IPS DF 6.9 (cell line): ENCODE measurements around the gene ENTPD3.
A peak's percentile ranks its signal among the peaks of the same experiment; 100 is the strongest.

Source experiments
- DNase-seq: peaks from one replicate; pipeline ENCODE4 v3.0.0-alpha.2; 2013; ENCODE audit warnings: low read depth, low spot score
- H3K27ac ChIP-seq: one replicate; pipeline ENCODE4 v1.5.1; 2013; ENCODE audit warnings: low read length, control low read depth
- H3K27me3 ChIP-seq: 2 replicates; pipeline ENCODE4 v1.6.1; 2013; ENCODE audit warnings: mild to moderate bottlenecking, low read length; ENCODE audit not compliant: control insufficient read depth, insufficient read depth
- H3K36me3 ChIP-seq: 2 replicates; pipeline ENCODE4 v1.6.1; 2013; ENCODE audit warnings: low read length; ENCODE audit not compliant: control insufficient read depth, insufficient read depth
- H3K4me1 ChIP-seq: 2 replicates; pipeline ENCODE4 v1.6.1; 2013; ENCODE audit warnings: low read length; ENCODE audit not compliant: control insufficient read depth, insufficient read depth
- H3K4me3 ChIP-seq: 2 replicates; pipeline ENCODE4 v1.5.1; 2013; ENCODE audit warnings: mild to moderate bottlenecking, low read length
- H3K9me3 ChIP-seq: 2 replicates; pipeline ENCODE4 v1.6.1; 2013; ENCODE audit warnings: low read length, inconsistent platforms; ENCODE audit not compliant: control insufficient read depth, insufficient read depth
- WGBS: extraction: QIAGEN DNeasy Blood & Tissue Kit; methylation state at CpG from one replicate; pipeline ENCODE4 v1.1.7; 2013; ENCODE audit warnings: mixed read lengths, missing lambda C conversion rate; ENCODE audit not compliant: insufficient read length, insufficient coverage; 5-methylcytosine and 5-hydroxymethylcytosine counted together

ENTPD3 gene, protein sequence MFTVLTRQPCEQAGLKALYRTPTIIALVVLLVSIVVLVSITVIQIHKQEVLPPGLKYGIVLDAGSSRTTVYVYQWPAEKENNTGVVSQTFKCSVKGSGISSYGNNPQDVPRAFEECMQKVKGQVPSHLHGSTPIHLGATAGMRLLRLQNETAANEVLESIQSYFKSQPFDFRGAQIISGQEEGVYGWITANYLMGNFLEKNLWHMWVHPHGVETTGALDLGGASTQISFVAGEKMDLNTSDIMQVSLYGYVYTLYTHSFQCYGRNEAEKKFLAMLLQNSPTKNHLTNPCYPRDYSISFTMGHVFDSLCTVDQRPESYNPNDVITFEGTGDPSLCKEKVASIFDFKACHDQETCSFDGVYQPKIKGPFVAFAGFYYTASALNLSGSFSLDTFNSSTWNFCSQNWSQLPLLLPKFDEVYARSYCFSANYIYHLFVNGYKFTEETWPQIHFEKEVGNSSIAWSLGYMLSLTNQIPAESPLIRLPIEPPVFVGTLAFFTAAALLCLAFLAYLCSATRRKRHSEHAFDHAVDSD

GRCh38 chr3:40387001-40387894, at the start of gene ENTPD3:
Gene ENTPD3 (plus strand): TSS chr3:40387184. CDS start chr3:40388058, 874 bp downstream.
- no peaks in the 10 kb centered on the region for H3K36me3 ChIP-seq
- no peaks in the 10 kb centered on the region for H3K9me3 ChIP-seq
- H3K27ac ChIP-seq = no peak within 1 kb of the TSS
- peak within 1 kb of the TSS; percentile 31; the same call in 1 of the 2 replicates for H3K4me3 ChIP-seq
- WGBS = no CpG with 5 or more reads among the region's 49 CpGs
- peak; percentile 45 for DNase-seq
- H3K4me1 ChIP-seq = peaks cover 5% of the 10 kb centered on the region; the same call in 1 of the 2 replicates
- peaks cover 14% of the 10 kb centered on the region for H3K27me3 ChIP-seq

- Histone ChIP-seq H3K4me1 (no peaks in the 10 kb centered on the region), H3K36me3 (no peaks in the 10 kb centered on the region), H3K4me3 (no peak overlapping the region), H3K27me3 (no peaks in the 10 kb centered on the region), H3K9me3 (no peaks in the 10 kb centered on the region), H3K27ac (no peak overlapping the region)
- DNase-seq = no peak
- WGBS = no CpG with 5 or more reads among the region's 1 CpG
Measured at GRCh38 chr3:40339871-40340270, 47.1 kb upstream of the ENTPD3 start.

GRCh38 chr3:40340541-40341170, 46.3 kb upstream of the ENTPD3 start:
- no peaks in the 10 kb centered on the region for H3K27me3 ChIP-seq
- H3K9me3 ChIP-seq = no peaks in the 10 kb centered on the region
- WGBS = no CpG with 5 or more reads among the region's 1 CpG
- no peak overlapping the region for H3K27ac ChIP-seq
- H3K4me1 ChIP-seq = no peaks in the 10 kb centered on the region
- no peak for DNase-seq
- H3K4me3 ChIP-seq = no peak overlapping the region
- no peaks in the 10 kb centered on the region for H3K36me3 ChIP-seq

GRCh38 chr3:40341671-40342070, 45.3 kb upstream of the ENTPD3 start:
- no peaks in the 10 kb centered on the region for H3K27me3 ChIP-seq
- no peak for DNase-seq
- H3K27ac ChIP-seq = no peak overlapping the region
- H3K4me1 ChIP-seq = no peaks in the 10 kb centered on the region
- H3K4me3 ChIP-seq = no peak overlapping the region
- H3K9me3 ChIP-seq = no peaks in the 10 kb centered on the region
- H3K36me3 ChIP-seq = no peaks in the 10 kb centered on the region

- Histone ChIP-seq H3K9me3 (no peaks in the 10 kb centered on the region; the same call in 1 of the 2 replicates), H3K27ac (no peak overlapping the region), H3K4me3 (no peak overlapping the region), H3K4me1 (no peaks in the 10 kb centered on the region), H3K27me3 (no peaks in the 10 kb centered on the region), H3K36me3 (no peaks in the 10 kb centered on the region)
- no peak for DNase-seq
Measured at GRCh38 chr3:40350529-40350928, 36.5 kb upstream of the ENTPD3 start.

DNA sequence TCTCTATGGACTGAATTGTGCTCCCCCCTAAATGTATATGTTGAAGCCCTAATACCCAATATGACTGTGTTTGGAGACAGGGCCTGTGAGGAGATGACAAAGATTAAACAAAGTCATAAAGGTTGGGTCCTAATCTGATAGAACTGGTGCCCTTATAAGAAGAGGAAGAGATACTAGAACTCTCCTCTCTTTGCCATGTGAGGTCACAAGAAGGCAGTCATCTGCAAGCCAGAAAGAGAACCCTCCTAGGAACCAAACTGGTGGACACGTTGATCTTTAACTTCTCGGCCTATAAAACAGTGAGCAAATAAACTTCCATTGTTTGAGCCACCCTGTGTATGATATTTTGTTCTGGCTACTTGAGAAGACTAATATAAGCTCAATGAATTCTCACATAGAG, 31.6 kb upstream of the ENTPD3 start:
- H3K36me3 ChIP-seq = no peaks in the 10 kb centered on the region
- no CpG with 5 or more reads among the region's 2 CpGs for WGBS

DNA sequence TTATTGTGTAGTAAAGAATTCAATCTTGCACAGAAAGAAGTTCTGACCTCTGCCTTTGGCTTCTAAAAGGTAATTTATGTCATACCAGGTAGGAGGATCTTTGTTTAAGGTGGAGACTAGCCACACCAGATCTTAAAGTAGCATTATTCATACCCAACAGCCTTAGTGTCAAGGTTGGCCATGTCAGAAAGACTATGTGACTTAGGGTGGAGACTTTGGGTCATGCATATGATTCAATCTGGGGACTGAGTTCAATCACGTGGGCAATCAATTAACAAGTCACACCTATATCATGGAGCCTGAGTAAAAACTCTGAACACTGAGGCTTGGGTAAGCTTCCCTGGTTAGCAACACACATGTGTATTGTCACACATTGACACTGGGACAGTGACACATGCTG, 28.5 kb upstream of the ENTPD3 start:
- no peak for DNase-seq
- H3K27me3 ChIP-seq = no peaks in the 10 kb centered on the region
- no peak overlapping the region for H3K4me3 ChIP-seq
- no CpG with 5 or more reads among the region's 1 CpG for WGBS
- no peak overlapping the region for H3K27ac ChIP-seq
- H3K4me1 ChIP-seq = no peaks in the 10 kb centered on the region
- H3K9me3 ChIP-seq = 0 out of 2 replicates have a peak, but pooled peaks cover 1% of the 10 kb centered on the region
- no peaks in the 10 kb centered on the region for H3K36me3 ChIP-seq

More for the DNA sequence above, 31.6 kb upstream of the ENTPD3 start:
- H3K4me1 ChIP-seq = no peaks in the 10 kb centered on the region
- no peak overlapping the region for H3K27ac ChIP-seq
- no peak overlapping the region for H3K4me3 ChIP-seq
- H3K27me3 ChIP-seq = no peaks in the 10 kb centered on the region
- DNase-seq = no peak
- peaks cover 1% of the 10 kb centered on the region; the same call in 1 of the 2 replicates for H3K9me3 ChIP-seq

DNA sequence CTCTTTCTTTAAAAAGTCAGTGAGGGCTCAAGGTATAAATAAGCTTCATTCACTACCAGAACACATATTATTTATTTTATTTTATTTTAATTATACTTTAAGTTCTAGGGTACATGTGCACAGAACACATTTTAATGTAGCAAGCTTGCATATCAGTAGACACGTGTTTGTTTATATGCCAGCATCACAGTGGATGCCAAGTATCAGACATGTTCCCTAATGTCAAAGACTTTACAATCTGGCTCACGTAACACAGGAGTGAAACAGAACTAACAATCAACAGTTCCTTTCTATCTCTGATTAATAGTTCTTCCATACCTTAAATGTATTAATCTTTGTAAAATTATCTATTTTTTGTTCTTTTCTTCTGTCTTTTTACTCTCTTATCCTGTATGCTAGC, 23.3 kb upstream of the ENTPD3 start:
- H3K4me3 ChIP-seq = no peak overlapping the region
- no peaks in the 10 kb centered on the region for H3K9me3 ChIP-seq
- no CpG with 5 or more reads among the region's 2 CpGs for WGBS
- no peaks in the 10 kb centered on the region for H3K4me1 ChIP-seq
- H3K27me3 ChIP-seq = no peaks in the 10 kb centered on the region
- no peak for DNase-seq
- no peak overlapping the region for H3K27ac ChIP-seq
- H3K36me3 ChIP-seq = no peaks in the 10 kb centered on the region

DNA sequence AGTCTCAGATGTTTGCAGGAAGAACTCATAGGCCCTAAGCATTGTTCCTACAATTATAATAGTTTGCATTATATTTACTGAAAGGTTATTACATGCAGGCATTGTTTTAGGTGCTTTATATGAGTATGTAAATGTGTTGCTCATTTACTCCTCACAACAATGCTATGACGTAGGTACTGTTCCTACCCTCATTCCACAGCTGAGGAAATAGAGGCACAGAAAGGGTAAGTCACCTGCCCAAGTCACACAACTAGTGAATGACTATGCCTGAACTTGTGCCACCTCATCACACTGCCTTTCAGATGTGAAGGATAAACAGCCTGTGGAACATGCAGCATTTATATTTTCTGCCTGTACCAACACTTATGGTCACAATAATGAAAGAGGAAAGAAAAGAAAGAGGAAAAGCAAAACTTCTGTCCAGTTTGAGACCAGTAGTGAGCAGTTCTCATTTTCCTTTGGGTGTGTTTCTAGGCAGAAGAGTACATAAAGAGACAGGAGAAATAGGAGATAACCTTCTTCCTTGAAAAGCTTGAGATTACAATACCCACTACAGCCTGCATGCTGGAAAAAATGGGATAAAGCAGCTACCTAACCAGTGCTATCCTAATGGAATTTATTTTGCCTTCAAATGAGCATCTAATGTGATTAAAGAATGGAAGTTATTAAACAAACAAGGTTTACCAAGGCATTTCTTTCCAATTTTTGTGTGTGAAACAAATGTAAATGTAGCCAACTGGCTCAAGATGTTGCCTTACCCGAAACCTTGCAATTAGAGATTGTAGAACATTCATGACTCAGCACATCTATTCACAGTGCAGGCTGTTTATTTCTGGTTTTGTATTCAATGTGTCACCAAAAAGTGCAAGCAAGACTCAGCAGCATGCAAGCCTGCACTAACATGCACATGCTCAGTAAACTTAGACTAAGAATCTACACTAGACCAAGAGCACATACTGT, 20.5 kb upstream of the ENTPD3 start:
- Histone ChIP-seq H3K27me3 (no peaks in the 10 kb centered on the region), H3K36me3 (no peaks in the 10 kb centered on the region), H3K27ac (no peak overlapping the region), H3K9me3 (no peaks in the 10 kb centered on the region), H3K4me1 (no peaks in the 10 kb centered on the region), H3K4me3 (no peak overlapping the region)
- no CpG with 5 or more reads among the region's 2 CpGs for WGBS
- DNase-seq = no peak
